Testis (tissue), 3 donors: ENCODE data around the gene TAS2R19. TPM values are rescaled to one million over a fixed set of nuclear protein-coding genes. Genes with fewer than 3 reads are reported as not detected.

Experiments used
- DNase-seq: peaks from one replicate; pipeline ENCODE4 v3.0.0-alpha.2; 2019
- H3K27ac ChIP-seq, 2 donors: fragments of 200-600 bp; sonication (generic); one replicate each; pipeline ENCODE4 v1.5.1; 2019
- H3K27me3 ChIP-seq: fragments of 200-600 bp; sonication (generic); one replicate; pipeline ENCODE4 v1.5.1; 2019
- H3K36me3 ChIP-seq: fragments of 200-600 bp; sonication (generic); one replicate; pipeline ENCODE4 v1.5.1; 2017; ENCODE audit warnings: low read depth; ENCODE audit errors: missing control alignments
- H3K4me1 ChIP-seq: fragments of 200-600 bp; sonication (generic); one replicate; pipeline ENCODE4 v1.5.1; 2019
- H3K4me3 ChIP-seq, 2 donors: fragments of 200-600 bp; sonication (generic); one replicate each; pipeline ENCODE4 v1.5.1; 2017 to 2019
- H3K9me3 ChIP-seq: fragments of 200-600 bp; sonication (generic); one replicate; pipeline ENCODE4 v1.5.1; 2017
- POLR2A ChIP-seq: fragments of 450-650 bp; IDR thresholded peaks from one replicate; pipeline ENCODE4 v1.6.1; 2017; ENCODE audit warnings: antibody characterized with exemption, mild to moderate bottlenecking, moderate library complexity
- WGBS, 2 donors: methylation state at CpG; one replicate each; pipeline ENCODE4 v1.1.5; 2018; 5-methylcytosine and 5-hydroxymethylcytosine counted together
- intact Hi-C: fragments of 100-400 bp; cut with DNase I; formaldehyde crosslinking; loops from one replicate; pipeline ENCODE4 v1.15.1; 2023; ENCODE audit warnings: low total_unique reads
- polyA plus RNA-seq: library from polyadenylated mRNA; stranded (reverse); fragments of 350-450 nt; fragmentation: Illumina TruSeq; extraction: RNeasy Lipid Tissue Mini Kit (QIAGEN cat#74804); gene quantifications from one replicate; pipeline ENCODE4 v1.2.3, GENCODE V29; 2014; ENCODE audit warnings: low read depth, low replicate concordance; ENCODE audit not compliant: insufficient read depth
- total RNA-seq, 2 donors: library from RNA; depleted of rRNA; stranded (reverse); fragments of >200 nt; gene quantifications; one replicate each; pipeline ENCODE4 v1.2.3, GENCODE V29; 2016
- TF ChIP-seq, protein P1 (sequence below), 3 experiments: fragments of 450-650 bp in 2 of 3; fragments of 200-600 bp in 1 of 3; sonication (generic) in 1 of 3; IDR thresholded peaks; one replicate each; pipeline ENCODE4 v1.5.1; 2016 to 2019; ENCODE audit warnings: antibody characterized with exemption in 3 of 3, mild to moderate bottlenecking in 2 of 3, moderate library complexity in 1 of 3

TAS2R19 gene
- total and polyA plus RNA-seq, 3 donors from 2014 or later: 0.34 to 10.4 (median 9.3) TPM

DNA sequence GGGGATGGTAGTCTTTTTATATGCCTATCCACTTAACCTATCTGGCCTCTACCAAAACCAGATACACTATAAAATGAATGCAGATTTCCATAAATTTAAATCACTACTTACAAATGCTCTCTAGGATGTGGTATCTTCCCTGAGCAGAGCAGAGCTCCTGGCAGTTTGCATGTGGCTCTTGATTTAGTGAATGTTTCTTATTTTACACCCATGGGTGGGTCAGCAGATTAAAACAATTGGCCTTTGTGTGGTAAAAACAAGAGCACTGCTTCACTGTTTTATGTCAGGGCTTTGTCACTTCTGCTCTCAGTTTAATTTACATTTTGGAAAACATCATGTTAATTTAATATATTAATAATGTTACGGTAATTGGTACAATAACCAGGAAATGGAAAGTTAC is 5.5 kb downstream of the TAS2R19 start:
- no peak for DNase-seq
- Histone ChIP-seq H3K4me1 (no peaks in the 10 kb centered on the region), H3K9me3 (no peaks in the 10 kb centered on the region), H3K27me3 (no peaks in the 10 kb centered on the region), H3K36me3 (no peaks in the 10 kb centered on the region), H3K27ac (no peak overlapping the region), H3K4me3 (no peak overlapping the region)
- TF ChIP-seq POLR2A: no peak
- TF ChIP-seq, protein P1, sequence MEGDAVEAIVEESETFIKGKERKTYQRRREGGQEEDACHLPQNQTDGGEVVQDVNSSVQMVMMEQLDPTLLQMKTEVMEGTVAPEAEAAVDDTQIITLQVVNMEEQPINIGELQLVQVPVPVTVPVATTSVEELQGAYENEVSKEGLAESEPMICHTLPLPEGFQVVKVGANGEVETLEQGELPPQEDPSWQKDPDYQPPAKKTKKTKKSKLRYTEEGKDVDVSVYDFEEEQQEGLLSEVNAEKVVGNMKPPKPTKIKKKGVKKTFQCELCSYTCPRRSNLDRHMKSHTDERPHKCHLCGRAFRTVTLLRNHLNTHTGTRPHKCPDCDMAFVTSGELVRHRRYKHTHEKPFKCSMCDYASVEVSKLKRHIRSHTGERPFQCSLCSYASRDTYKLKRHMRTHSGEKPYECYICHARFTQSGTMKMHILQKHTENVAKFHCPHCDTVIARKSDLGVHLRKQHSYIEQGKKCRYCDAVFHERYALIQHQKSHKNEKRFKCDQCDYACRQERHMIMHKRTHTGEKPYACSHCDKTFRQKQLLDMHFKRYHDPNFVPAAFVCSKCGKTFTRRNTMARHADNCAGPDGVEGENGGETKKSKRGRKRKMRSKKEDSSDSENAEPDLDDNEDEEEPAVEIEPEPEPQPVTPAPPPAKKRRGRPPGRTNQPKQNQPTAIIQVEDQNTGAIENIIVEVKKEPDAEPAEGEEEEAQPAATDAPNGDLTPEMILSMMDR (IDR thresholded peaks at IDR 0.05): no peak
- intact Hi-C loops: no loop called here
- WGBS, 2 donors: 95 to 98% methylated on average over 1 of the region's 1 CpG

DNA sequence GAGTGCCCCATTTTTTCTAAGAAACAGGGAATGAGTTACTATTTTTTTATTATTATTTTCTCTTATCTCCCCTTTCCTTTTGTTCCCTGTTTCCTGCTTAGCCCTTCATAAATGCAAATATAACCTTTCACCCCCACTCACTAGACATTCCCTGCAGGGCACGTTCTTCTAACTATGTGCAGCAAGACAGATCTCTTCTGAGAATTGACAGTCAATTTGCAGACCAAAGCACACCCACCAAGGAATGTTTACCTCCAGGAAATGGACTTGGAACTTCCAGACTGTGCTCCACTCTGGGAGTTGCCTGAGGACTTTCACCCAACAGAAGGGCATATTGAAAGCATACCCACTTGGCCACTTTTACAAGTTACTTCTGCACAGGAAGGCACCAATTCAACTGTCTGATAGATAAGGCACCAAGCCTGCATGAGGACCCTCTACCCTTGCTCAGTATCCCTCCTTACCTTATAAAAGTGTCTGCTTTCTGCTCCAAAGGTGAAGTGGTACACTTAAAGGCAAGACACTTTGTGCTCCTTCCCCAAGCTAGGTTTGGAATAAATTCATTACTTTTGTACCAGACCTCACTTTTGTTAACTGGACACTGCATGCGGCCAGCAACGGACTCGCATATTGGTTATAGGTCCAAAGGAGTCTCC is 6.5 kb downstream of the TAS2R19 start:
- intact Hi-C loops: no loop called here
- Histone ChIP-seq H3K36me3 (no peaks in the 10 kb centered on the region), H3K4me3 (no peak overlapping the region), H3K27me3 (no peaks in the 10 kb centered on the region), H3K27ac (no peak overlapping the region), H3K4me1 (no peaks in the 10 kb centered on the region), H3K9me3 (no peaks in the 10 kb centered on the region)
- no peak for DNase-seq
- WGBS, 2 donors: 84 to 86% methylated on average over 4 of the region's 4 CpGs
- TF ChIP-seq POLR2A: no peak
- TF ChIP-seq, protein P1 (IDR thresholded peaks at IDR 0.05): no peak

DNA sequence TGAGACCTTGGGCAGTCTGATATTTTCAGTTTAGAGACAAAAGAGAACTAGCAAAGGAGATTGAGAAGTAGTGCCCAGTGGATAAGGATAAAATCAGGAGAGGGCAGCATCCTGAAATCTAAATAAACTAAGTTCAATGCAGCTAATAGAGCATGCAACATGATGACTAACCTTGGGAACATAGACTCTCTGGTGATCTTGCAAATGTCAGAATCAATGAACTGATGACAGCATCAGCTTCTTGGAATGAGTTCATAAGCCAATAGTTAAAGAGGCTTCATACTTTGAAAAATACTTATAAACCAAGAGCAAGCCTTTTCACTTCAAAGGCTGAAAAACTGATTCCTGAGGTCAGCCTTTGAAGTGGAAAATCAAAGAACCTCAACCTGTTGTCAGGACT is 8.2 kb downstream of the TAS2R19 start:
- Histone ChIP-seq H3K4me3 (no peak overlapping the region), H3K27me3 (no peaks in the 10 kb centered on the region), H3K27ac (no peak overlapping the region), H3K9me3 (no peaks in the 10 kb centered on the region), H3K36me3 (no peaks in the 10 kb centered on the region), H3K4me1 (no peaks in the 10 kb centered on the region)
- intact Hi-C loops: no loop called here
- no peak for TF ChIP-seq POLR2A
- TF ChIP-seq, protein P1 (IDR thresholded peaks at IDR 0.05): no peak
- no peak for DNase-seq

DNA sequence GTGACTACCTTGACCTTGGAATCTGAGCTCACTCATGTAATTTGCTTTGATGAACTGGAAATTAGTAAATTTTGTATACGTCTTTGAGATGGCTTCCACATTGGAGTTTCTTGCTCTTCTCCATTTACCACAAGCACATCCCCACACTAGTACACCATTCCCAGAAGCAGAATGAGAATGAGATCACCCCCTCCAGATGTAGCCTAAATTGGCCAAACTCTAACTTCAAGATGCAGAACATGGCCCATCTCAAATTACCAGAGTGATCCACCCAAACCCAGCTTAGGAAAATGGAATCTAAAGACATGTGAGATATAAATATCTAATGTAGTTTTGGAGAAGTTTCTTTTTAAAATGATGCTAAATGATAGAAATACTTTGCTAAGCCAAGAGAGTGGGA is 14.8 kb downstream of the TAS2R19 start:
- no peak for DNase-seq
- no peaks in the 10 kb centered on the region for H3K4me1 ChIP-seq
- no peaks in the 10 kb centered on the region for H3K36me3 ChIP-seq
- TF ChIP-seq, protein P1 (IDR thresholded peaks at IDR 0.05): no peak
- no peak for TF ChIP-seq POLR2A
- no peak overlapping the region for H3K4me3 ChIP-seq
- WGBS, 2 donors: 92 to 94% methylated on average over 1 of the region's 1 CpG
- intact Hi-C loops: no loop called here
- no peaks in the 10 kb centered on the region for H3K9me3 ChIP-seq
- no peak overlapping the region for H3K27ac ChIP-seq
- no peaks in the 10 kb centered on the region for H3K27me3 ChIP-seq

DNA sequence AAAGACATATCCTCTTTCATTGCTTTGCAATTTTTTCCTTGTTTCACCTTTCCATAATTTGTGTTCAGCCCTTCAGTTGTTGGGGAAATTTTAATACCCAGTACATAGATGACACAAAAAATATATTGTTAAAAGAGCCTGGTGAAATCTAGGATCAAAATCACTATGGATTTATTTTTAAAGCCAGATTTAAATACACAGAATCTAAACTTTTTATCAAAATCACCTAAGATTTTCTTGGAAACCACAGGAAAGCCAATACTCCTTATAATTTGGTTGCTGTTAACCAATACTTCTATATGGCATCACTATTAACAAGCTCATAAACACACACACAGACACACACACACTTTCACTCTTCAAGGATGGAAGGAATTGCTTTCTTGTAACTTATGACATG is 24.2 kb downstream of the TAS2R19 start, which contains the start of gene TAS2R20:
Gene TAS2R20, minus strand, starts transcription at position 101 of the 400 bp plus-strand sequence. CDS start 429 bp downstream, outside the sequence.
- Histone ChIP-seq H3K27ac (no peak within 1 kb of the TSS), H3K36me3 (no peaks in the 10 kb centered on the region), H3K9me3 (no peaks in the 10 kb centered on the region), H3K4me3 (no peak within 1 kb of the TSS), H3K27me3 (no peaks in the 10 kb centered on the region), H3K4me1 (no peaks in the 10 kb centered on the region)
- intact Hi-C loops: no loop called here
- TF ChIP-seq, protein P1 (IDR thresholded peaks at IDR 0.05): no peak
- no peak for TF ChIP-seq POLR2A
- no peak for DNase-seq
